ENCODE results near the gene PDZRN3. TPM values are rescaled to one million over a fixed set of nuclear protein-coding genes. Genes with fewer than 3 reads are reported as not detected.

Gene PDZRN3
- total RNA-seq, 2 donors from 2014 or later: 6.1 to 10.4 TPM

DNA sequence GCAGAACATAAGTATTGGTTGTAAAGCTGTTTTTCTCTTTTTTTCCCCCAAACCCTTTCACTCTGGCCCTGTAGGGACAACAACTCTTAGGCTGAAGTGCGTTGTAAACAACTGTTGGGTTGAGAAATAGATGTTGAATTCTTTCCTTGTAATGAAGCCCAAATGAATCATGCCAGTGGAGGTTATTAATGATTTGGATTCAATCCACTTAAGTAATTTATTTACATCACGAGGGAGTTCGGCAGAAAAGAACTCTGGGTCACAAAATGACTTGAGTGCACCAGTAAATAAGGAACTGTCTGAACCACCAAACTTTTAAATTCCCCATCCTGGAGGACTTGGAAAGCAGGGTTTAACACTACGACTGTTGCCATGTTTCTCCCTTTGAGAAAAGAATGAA, 218.9 kb downstream of the PDZRN3 start:
- Mint-ChIP-seq H3K9me3 (no peaks in the 10 kb centered on the region), H3K4me1 (peaks cover 16% of the 10 kb centered on the region), H3K27ac (no peak overlapping the region), H3K36me3 (ENCODE audit: low read depth) (peaks cover 12% of the 10 kb centered on the region), H3K27me3 (ENCODE audit: insufficient read depth) (no peaks in the 10 kb centered on the region), H3K4me3 (no peak overlapping the region)
- no peaks in the 10 kb centered on the region for H3K27me3 ChIP-seq (ENCODE audit: control insufficient read depth, insufficient read depth, low read length, poor library complexity, severe bottlenecking)
- WGBS, 2 experiments (ENCODE audit: insufficient coverage in 1 of 2, insufficient read length in 1 of 2): 97 to 100% methylated on average over 2 to 4 of the region's 4 CpGs
- H3K9me3 ChIP-seq (ENCODE audit: control insufficient read depth, low read length): no peaks in the 10 kb centered on the region
- no peak overlapping the region for H3K4me3 ChIP-seq (ENCODE audit: low read length)
- H3K36me3 ChIP-seq (ENCODE audit: control insufficient read depth, insufficient read depth, low read length): peaks cover 34% of the 10 kb centered on the region
- no peak for DNase-seq
- peaks cover 9% of the 10 kb centered on the region for H3K4me1 ChIP-seq (ENCODE audit: control insufficient read depth, insufficient read depth, low read length)
- H3K9ac ChIP-seq (ENCODE audit: extremely low read depth, low read length, poor library complexity, severe bottlenecking): no peak overlapping the region
- TF ChIP-seq, protein P1, sequence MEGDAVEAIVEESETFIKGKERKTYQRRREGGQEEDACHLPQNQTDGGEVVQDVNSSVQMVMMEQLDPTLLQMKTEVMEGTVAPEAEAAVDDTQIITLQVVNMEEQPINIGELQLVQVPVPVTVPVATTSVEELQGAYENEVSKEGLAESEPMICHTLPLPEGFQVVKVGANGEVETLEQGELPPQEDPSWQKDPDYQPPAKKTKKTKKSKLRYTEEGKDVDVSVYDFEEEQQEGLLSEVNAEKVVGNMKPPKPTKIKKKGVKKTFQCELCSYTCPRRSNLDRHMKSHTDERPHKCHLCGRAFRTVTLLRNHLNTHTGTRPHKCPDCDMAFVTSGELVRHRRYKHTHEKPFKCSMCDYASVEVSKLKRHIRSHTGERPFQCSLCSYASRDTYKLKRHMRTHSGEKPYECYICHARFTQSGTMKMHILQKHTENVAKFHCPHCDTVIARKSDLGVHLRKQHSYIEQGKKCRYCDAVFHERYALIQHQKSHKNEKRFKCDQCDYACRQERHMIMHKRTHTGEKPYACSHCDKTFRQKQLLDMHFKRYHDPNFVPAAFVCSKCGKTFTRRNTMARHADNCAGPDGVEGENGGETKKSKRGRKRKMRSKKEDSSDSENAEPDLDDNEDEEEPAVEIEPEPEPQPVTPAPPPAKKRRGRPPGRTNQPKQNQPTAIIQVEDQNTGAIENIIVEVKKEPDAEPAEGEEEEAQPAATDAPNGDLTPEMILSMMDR (conservative IDR thresholded peaks at IDR 0.05): no peak
- H3K27ac ChIP-seq (ENCODE audit: low read depth, low read length): no peak overlapping the region

DNA sequence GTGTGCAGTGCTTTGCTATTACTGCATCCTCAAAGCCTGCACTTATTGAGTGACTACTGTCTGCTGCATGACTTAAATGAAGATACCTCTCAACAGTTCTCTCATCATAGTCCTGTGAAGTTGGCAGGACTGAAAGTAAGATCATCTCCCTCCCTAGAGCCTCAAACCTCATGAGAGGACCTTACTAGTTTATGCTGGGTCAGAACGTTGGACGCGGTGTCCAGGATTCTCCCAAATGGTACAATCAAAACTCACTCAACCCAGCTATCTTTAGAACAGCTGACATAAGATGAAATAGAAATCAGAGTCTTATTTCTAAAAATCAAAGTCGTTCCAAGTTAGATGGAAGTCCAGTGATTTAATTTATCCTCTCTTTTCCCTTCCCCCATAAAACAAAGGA, 219.7 kb downstream of the PDZRN3 start:
- Mint-ChIP-seq H3K4me3 (no peak overlapping the region), H3K36me3 (ENCODE audit: low read depth) (peaks cover 12% of the 10 kb centered on the region), H3K4me1 (peaks cover 16% of the 10 kb centered on the region), H3K9me3 (no peaks in the 10 kb centered on the region), H3K27ac (no peak overlapping the region), H3K27me3 (ENCODE audit: insufficient read depth) (no peaks in the 10 kb centered on the region)
- Histone ChIP-seq H3K4me3 (ENCODE audit: low read length) (no peak overlapping the region), H3K9me3 (ENCODE audit: control insufficient read depth, low read length) (no peaks in the 10 kb centered on the region), H3K27me3 (ENCODE audit: control insufficient read depth, insufficient read depth, low read length, poor library complexity, severe bottlenecking) (no peaks in the 10 kb centered on the region), H3K27ac (ENCODE audit: low read depth, low read length) (peak overlapping the region; percentile 83), H3K9ac (ENCODE audit: extremely low read depth, low read length, poor library complexity, severe bottlenecking) (no peak overlapping the region), H3K36me3 (ENCODE audit: control insufficient read depth, insufficient read depth, low read length) (peaks cover 38% of the 10 kb centered on the region), H3K4me1 (ENCODE audit: control insufficient read depth, insufficient read depth, low read length) (peaks cover 9% of the 10 kb centered on the region)
- WGBS, 2 experiments (ENCODE audit: insufficient coverage in 1 of 2, insufficient read length in 1 of 2): 93 to 100% methylated on average over 1 to 4 of the region's 4 CpGs
- TF ChIP-seq, protein P1 (conservative IDR thresholded peaks at IDR 0.05): no peak
- DNase-seq: no peak

DNA sequence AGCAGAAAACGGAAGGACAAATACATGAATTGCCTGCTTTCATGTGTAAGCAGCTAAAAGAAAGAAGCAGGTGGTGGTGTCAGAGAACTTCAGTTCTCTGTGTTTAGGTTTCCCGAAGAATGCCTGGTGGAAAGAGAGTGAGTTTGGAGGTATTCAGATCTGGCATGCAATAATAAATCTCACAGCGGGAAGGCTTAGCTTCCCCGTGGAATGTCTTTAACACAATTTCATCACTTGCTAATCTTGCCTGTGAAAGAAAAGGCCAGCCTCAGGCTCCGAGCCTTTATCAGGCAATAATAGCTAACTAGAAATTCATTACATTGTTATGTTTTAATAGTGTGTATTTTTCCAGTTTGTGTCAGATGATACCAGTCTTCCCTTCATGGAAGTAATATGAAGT, 220.3 kb downstream of the PDZRN3 start:
- H3K9me3 ChIP-seq (ENCODE audit: control insufficient read depth, low read length): no peaks in the 10 kb centered on the region
- Mint-ChIP-seq H3K27me3 (ENCODE audit: insufficient read depth) (no peaks in the 10 kb centered on the region), H3K4me1 (peaks cover 16% of the 10 kb centered on the region), H3K9me3 (no peaks in the 10 kb centered on the region), H3K36me3 (ENCODE audit: low read depth) (peaks cover 12% of the 10 kb centered on the region), H3K27ac (no peak overlapping the region), H3K4me3 (no peak overlapping the region)
- H3K9ac ChIP-seq (ENCODE audit: extremely low read depth, low read length, poor library complexity, severe bottlenecking): no peak overlapping the region
- H3K4me1 ChIP-seq (ENCODE audit: control insufficient read depth, insufficient read depth, low read length): peaks cover 9% of the 10 kb centered on the region
- TF ChIP-seq, protein P1 (conservative IDR thresholded peaks at IDR 0.05): no peak
- no peaks in the 10 kb centered on the region for H3K27me3 ChIP-seq (ENCODE audit: control insufficient read depth, insufficient read depth, low read length, poor library complexity, severe bottlenecking)
- WGBS, 2 experiments (ENCODE audit: insufficient coverage in 1 of 2, insufficient read length in 1 of 2): 68 to 69% methylated on average over 3 to 5 of the region's 5 CpGs
- no peak overlapping the region for H3K4me3 ChIP-seq (ENCODE audit: low read length)
- peaks cover 44% of the 10 kb centered on the region for H3K36me3 ChIP-seq (ENCODE audit: control insufficient read depth, insufficient read depth, low read length)
- DNase-seq: no peak
- peak overlapping the region; percentile 83 for H3K27ac ChIP-seq (ENCODE audit: low read depth, low read length)

Measured in endodermal cell (in vitro differentiated cells).